ENCODE measurements around the gene TMEM245. TPM values are rescaled to one million over a fixed set of nuclear protein-coding genes. Genes with fewer than 3 reads are reported as not detected.

The TMEM245 gene
- total and polyA plus RNA-seq, 2 donors (not counting 1 experiment from before 2014, with no cell fraction given), result 6.3 to 34.3 TPM

- DNase-seq (no peak), ATAC-seq (ENCODE audit: low read depth) (no peak)
- no peaks in the 10 kb centered on the region for H3K79me2 ChIP-seq (ENCODE audit: control insufficient read depth, insufficient read depth, low read length)
- no peaks in the 10 kb centered on the region for H3K4me1 ChIP-seq (ENCODE audit: control insufficient read depth in 2 of 2, insufficient read depth in 2 of 2, low read length in 2 of 2)
- H3K9me3 ChIP-seq (ENCODE audit: control extremely low read depth in 1 of 3, control insufficient read depth in 2 of 3, insufficient read depth in 1 of 3, low read length in 2 of 3), result no peaks in the 10 kb centered on the region
- intact Hi-C loops (cut with micrococcal nuclease), result no loop called here
- no peaks in the 10 kb centered on the region for H3K27me3 ChIP-seq (replicated peaks in 1 of 4; ENCODE audit: control extremely low read depth in 1 of 4, control insufficient read depth in 3 of 4, insufficient read depth in 4 of 4, low read length in 3 of 4)
- POLR2A ChIA-PET, result no interaction called here
- H3K9ac ChIP-seq (ENCODE audit: low read length), result no peak overlapping the region
- H3K4me3 Mint-ChIP-seq, result no peak overlapping the region
- H4K20me1 ChIP-seq (ENCODE audit: control insufficient read depth, insufficient read depth, low read length, poor library complexity, severe bottlenecking), result no peaks in the 10 kb centered on the region
- H3K9me3 Mint-ChIP-seq (ENCODE audit: insufficient read depth), result no peaks in the 10 kb centered on the region
- no peak overlapping the region for H3K27ac Mint-ChIP-seq
- CTCF ChIA-PET, result no interaction called here
- no peaks in the 10 kb centered on the region for H3K4me1 Mint-ChIP-seq
- TF ChIP-seq CTCF (IDR thresholded peaks at IDR 0.05) (no peak), EZH2 (IDR thresholded peaks at IDR 0.05; ENCODE audit: borderline replicate concordance, insufficient read depth, low read depth, low read length, poor library complexity, severe bottlenecking) (no peak)
- no peak overlapping the region for H3K4me2 ChIP-seq (replicated peaks; ENCODE audit: low read depth, low read length, poor library complexity, severe bottlenecking)
- H3K36me3 ChIP-seq (replicated peaks in 1 of 2; ENCODE audit: control extremely low read depth in 1 of 2, control insufficient read depth in 1 of 2, extremely low read depth in 1 of 2, insufficient read depth in 2 of 2, low read length in 1 of 2), result peaks cover 2 to 53% of the 10 kb centered on the region in 2 experiments
- H3K27me3 Mint-ChIP-seq, result no peaks in the 10 kb centered on the region
- no peak overlapping the region for H2AFZ ChIP-seq (ENCODE audit: insufficient read depth, low read depth, low read length, poor library complexity, severe bottlenecking)
- H3K27ac ChIP-seq (ENCODE audit: low read length in 2 of 2), result no peak overlapping the region
- H3K4me3 ChIP-seq (ENCODE audit: control extremely low read depth in 1 of 5, extremely low read depth in 1 of 5, insufficient read depth in 1 of 5, low read depth in 2 of 5, low read length in 4 of 5), result no peak overlapping the region
- WGBS (ENCODE audit: insufficient coverage), result 100% methylated on average over 4 of the region's 8 CpGs
Measured at GRCh38 chr9:109072133-109072692, 47.5 kb downstream of the TMEM245 start.

GRCh38 chr9:109068764-109069163 is 51.0 kb downstream of the TMEM245 start:
- no peak overlapping the region for H3K4me3 Mint-ChIP-seq
- WGBS (ENCODE audit: insufficient coverage), result 100% methylated on average over 1 of the region's 1 CpG

More at GRCh38 chr9:109068764-109069163, 51.0 kb downstream of the TMEM245 start:
- peaks cover 2 to 60% of the 10 kb centered on the region in 2 experiments for H3K36me3 ChIP-seq (replicated peaks in 1 of 2; ENCODE audit: control extremely low read depth in 1 of 2, control insufficient read depth in 1 of 2, extremely low read depth in 1 of 2, insufficient read depth in 2 of 2, low read length in 1 of 2)
- no peaks in the 10 kb centered on the region for H3K9me3 Mint-ChIP-seq (ENCODE audit: insufficient read depth)
- ChIA-PET POLR2A (no interaction called here), CTCF (no interaction called here)
- no peak overlapping the region for H3K9ac ChIP-seq (ENCODE audit: low read length)
- no peaks in the 10 kb centered on the region for H3K4me1 Mint-ChIP-seq
- no peaks in the 10 kb centered on the region for H3K4me1 ChIP-seq (ENCODE audit: control insufficient read depth in 2 of 2, insufficient read depth in 2 of 2, low read length in 2 of 2)
- no peak overlapping the region for H3K27ac Mint-ChIP-seq
- no peaks in the 10 kb centered on the region for H3K27me3 ChIP-seq (replicated peaks in 1 of 4; ENCODE audit: control extremely low read depth in 1 of 4, control insufficient read depth in 3 of 4, insufficient read depth in 4 of 4, low read length in 3 of 4)
- DNase-seq, result no peak
- no peaks in the 10 kb centered on the region for H3K79me2 ChIP-seq (ENCODE audit: control insufficient read depth, insufficient read depth, low read length)
- TF ChIP-seq EZH2 (IDR thresholded peaks at IDR 0.05; ENCODE audit: borderline replicate concordance, insufficient read depth, low read depth, low read length, poor library complexity, severe bottlenecking), result no peak
- no peak for TF ChIP-seq CTCF (IDR thresholded peaks at IDR 0.05)
- no peaks in the 10 kb centered on the region for H4K20me1 ChIP-seq (ENCODE audit: control insufficient read depth, insufficient read depth, low read length, poor library complexity, severe bottlenecking)
- intact Hi-C loops (cut with micrococcal nuclease), result no loop called here
- no peak for ATAC-seq (ENCODE audit: low read depth)
- no peak overlapping the region for H3K4me3 ChIP-seq (ENCODE audit: control extremely low read depth in 1 of 5, extremely low read depth in 1 of 5, insufficient read depth in 1 of 5, low read depth in 2 of 5, low read length in 4 of 5)
- H3K4me2 ChIP-seq (replicated peaks; ENCODE audit: low read depth, low read length, poor library complexity, severe bottlenecking), result no peak overlapping the region
- no peaks in the 10 kb centered on the region for H3K27me3 Mint-ChIP-seq
- H2AFZ ChIP-seq (ENCODE audit: insufficient read depth, low read depth, low read length, poor library complexity, severe bottlenecking), result no peak overlapping the region
- H3K27ac ChIP-seq (ENCODE audit: low read length in 2 of 2), result no peak overlapping the region
- no peaks in the 10 kb centered on the region for H3K9me3 ChIP-seq (ENCODE audit: control extremely low read depth in 1 of 3, control insufficient read depth in 2 of 3, insufficient read depth in 1 of 3, low read length in 2 of 3)
